Ramos (cell line): ENCODE results near the gene STARD7.

Experiments
- in situ Hi-C: fragments of 300-500 bp; cut with MboI; formaldehyde crosslinking; loops from one replicate; pipeline ENCODE4 v1.14.3; 2022; ENCODE audit warnings: low sequenced_read_pairs; ENCODE audit not compliant: unreplicated experiment

Gene STARD7

GRCh38 chr2:96139181-96139758 is 69.4 kb downstream of the STARD7 start:
- in situ Hi-C loops = loop anchor here (5.0 kb wide), 1 partner anchor 33 kb away; no protein-coding TSS in a partner anchor

- in situ Hi-C loops = loop anchor here (5.0 kb wide), 1 partner anchor 34 kb away; no protein-coding TSS in a partner anchor
Measured at GRCh38 chr2:96138179-96139145, 70.2 kb downstream of the STARD7 start, which contains the start of gene ASTL. Gene ASTL (minus strand): TSS chr2:96138502. CDS start chr2:96138436, 66 bp downstream.

- in situ Hi-C loops = loop anchor here (5.0 kb wide), 1 partner anchor 35 kb away; no protein-coding TSS in a partner anchor
Measured at GRCh38 chr2:96137321-96138178, 71.1 kb downstream of the STARD7 start.

- in situ Hi-C loops = loop anchor here (5.0 kb wide), 1 partner anchor 36 kb away; no protein-coding TSS in a partner anchor
Measured at GRCh38 chr2:96136129-96136720, 72.4 kb downstream of the STARD7 start.

- in situ Hi-C loops = loop anchor here (5.0 kb wide), 1 partner anchor 37 kb away; no protein-coding TSS in a partner anchor
Measured at GRCh38 chr2:96135621-96136020, 73.0 kb downstream of the STARD7 start.

GRCh38 chr2:96135171-96135570 is 73.5 kb downstream of the STARD7 start:
- in situ Hi-C loops = loop anchor here (5.0 kb wide), 1 partner anchor 37 kb away; no protein-coding TSS in a partner anchor
